HPDE6-E6E7 (cell line): ENCODE measurements around the gene TNIK.

Experiments used
- DNase-seq: peaks from one replicate; pipeline ENCODE4 v3.0.0; 2011; ENCODE audit warnings: missing footprints; ENCODE audit errors: extremely low spot score

The TNIK gene

DNA sequence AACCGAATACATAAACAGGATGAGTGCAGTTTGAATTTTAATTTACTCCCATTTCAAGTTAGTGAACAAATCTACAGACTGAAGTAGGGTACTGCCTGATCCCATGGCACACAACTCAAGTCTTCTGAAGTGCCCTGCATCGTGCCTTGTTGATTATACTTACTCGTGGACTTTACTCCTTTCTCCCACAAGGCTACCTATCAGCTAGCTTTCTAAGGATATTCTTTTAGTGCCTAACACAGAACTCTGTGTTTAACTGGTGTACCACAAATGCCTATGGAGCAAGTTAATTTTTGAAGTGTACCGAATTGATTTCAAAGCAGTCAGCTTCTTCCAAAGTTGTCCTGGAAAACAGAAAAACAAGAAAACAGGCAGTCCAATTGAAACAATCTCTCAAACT is 119.8 kb downstream of the TNIK start:
- no peak for DNase-seq

- DNase-seq = no peak
Measured at GRCh38 chr3:171339598-171339997, 120.6 kb downstream of the TNIK start.

DNA sequence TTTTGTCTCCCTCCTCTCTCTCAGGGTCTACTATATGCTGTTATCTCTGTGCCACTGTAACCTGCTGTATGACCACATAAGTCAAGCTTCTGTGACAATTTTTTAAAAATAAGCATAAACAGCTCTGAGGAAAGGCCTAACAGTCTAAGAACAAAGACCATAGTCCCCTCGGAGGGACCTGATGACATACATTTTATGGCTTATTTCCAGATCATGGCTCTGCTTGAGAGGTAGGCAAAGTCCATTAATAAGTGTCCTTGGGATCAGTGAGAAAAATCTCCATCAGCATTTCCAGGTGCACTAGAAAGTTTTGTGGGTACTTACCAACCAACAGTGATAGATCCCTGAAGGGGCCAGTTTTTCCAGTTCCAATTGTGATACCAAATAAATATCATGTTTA is 123.8 kb downstream of the TNIK start:
- no peak for DNase-seq

DNA sequence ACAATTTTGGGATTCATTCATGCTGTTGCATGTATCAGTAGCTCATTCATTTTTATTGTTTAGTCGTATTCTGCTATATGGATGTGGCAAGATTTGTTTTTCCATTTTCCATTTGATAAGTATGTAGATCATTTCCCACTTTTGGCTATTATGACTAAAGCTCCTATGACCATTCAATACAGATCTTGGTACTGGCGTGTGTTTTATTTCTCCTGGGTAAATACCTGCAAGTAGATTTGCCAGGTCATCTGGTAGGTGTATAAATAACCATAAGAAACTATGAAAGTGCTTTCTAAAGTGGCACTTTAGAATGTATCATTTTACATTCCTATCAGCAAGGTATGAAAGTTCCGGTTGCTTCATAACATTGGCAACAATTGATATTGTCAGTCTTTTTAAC is 124.6 kb downstream of the TNIK start:
- DNase-seq = no peak

- DNase-seq = no peak
Measured at GRCh38 chr3:171334465-171334811, 125.8 kb downstream of the TNIK start.

DNA sequence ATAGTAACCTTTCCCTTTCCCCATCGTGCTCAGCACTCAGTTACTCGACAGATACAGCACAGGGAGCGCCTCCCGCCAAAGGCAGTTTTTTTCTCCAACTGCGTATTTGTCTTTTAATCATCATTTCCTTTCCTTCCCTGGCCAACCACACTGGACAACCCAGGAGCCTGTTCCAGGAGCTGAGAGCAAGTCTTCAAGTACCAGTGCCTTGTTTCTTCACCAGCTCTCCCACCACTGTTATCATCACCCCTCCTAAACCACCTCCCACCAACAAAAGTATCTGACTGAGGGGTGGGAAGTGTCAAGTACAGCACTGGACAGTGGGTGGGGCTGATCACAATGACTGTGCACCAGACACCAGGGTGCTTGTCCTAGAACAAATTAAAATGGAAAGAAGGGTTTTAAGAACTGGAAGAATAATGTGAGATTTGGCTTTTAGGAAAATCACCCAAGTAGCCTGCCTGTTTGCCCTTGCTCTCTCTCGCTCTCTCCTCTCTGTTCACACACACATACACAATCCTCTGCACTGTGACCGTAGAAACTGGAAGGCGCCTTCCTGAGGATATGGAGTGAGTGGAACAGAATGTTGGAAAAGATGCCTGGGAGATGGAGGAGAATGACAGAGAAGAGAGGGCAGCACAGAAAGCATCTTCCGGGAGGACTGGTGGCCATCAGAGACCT is 126.3 kb downstream of the TNIK start:
- DNase-seq = no peak

DNA sequence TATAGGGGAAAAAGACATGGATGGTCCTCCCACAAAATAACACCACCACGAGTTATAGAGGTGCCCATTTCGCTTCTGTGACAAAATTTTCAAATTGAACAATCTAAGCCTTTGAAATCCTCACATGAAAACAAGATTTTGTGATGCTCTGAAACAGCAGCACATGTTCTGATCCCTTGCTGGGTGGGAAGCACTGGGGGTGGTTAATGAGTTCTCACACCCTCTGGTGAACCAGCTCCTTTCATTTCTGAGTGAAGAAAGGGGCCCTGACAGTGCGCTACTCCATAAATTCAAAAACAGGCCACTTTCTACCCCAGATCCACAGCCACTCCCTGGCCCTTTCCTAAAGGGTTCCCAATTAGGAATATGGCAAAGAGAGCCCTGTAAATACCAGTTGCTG is 129.3 kb downstream of the TNIK start:
- no peak for DNase-seq

DNA sequence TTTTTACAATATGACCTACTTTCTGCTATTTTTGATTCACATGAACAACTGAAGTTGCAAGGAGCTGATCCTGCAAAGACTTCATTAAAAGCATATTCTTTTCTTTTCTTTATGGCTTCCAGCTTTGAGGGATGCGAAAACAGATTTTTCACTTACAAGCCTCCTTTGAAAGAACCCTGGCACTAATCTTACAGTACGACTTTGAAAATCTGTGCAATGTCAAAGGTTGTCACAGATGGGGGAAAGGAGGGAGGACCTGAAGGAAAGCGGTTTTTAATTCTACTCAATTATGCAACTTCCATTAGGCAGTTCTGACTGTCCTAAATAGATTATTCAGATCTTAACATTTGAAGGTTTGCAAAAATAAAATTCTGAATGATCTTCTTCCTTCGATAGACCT is 130.5 kb downstream of the TNIK start:
- no peak for DNase-seq

GRCh38 chr3:171328419-171329082 is 131.7 kb downstream of the TNIK start:
- no peak for DNase-seq

- no peak for DNase-seq
Measured at GRCh38 chr3:171327441-171328174, 132.6 kb downstream of the TNIK start.

GRCh38 chr3:171326717-171327440 is 133.3 kb downstream of the TNIK start:
- no peak for DNase-seq

DNA sequence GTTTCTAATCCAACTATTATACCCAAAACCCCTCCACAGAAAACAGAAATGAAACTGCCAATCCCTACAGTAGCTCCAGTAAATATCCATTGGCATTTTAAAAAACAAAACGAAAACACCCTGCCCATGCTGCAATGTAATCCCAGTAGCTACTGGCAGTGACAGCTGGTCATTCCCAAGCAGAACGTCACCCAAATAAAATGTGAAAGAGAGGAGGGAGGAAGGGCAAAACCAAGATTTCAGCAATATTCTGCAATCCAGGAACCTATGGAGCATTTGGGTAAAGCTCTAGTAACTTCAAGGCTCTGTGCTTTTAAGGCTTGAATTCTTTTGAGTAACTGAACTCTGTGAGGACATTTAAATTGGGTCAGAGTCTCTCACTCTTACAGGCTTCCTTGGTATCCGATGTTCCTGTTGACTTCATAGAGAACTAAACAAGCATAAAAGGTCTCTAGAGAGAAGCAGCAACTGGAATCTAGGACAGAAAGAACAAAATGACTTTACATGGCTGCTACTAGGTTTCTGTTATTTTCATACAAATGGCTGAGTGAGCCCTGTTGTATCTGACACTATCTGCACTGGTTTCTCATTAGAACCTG is 136.2 kb downstream of the TNIK start:
- no peak for DNase-seq

DNA sequence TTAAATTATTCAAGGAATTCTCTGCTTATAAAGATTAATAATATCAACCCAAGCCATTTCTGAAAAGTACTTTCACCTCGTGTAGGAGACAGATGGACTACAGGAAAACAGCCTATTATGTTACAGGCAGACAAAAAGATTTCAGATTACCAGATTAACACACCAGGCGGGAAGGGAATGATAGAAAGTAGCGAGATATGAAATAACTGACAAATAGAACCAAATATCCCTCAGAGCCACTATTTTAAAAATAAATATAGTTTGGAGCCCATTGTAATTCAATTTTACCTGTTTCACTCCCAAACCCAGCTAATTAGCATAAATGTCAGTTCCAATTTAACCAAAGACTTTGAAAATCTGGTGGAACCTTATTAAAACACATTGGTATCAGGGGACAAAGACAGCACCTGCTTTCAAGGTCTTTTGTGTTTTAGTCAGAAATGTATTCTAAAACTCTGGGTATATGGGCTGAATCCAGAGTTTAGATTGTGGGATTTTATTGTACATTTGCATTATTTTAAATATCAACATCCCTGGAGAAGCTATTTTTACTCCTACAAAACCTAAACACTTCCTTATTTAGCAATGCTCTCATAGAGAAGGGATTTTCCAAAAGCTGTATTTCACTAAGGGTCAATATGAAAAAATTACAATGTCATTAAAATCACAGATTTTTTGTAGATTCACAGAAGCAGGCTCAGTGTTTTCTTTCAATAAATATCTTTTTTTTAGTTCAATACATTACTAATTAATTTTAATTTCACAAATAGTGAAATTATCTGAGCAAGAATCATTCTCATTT is 138.4 kb downstream of the TNIK start:
- no peak for DNase-seq

GRCh38 chr3:171320750-171321558 is 139.3 kb downstream of the TNIK start:
- DNase-seq = no peak

- DNase-seq = no peak
Measured at GRCh38 chr3:171317171-171317570, 143.0 kb downstream of the TNIK start.

DNA sequence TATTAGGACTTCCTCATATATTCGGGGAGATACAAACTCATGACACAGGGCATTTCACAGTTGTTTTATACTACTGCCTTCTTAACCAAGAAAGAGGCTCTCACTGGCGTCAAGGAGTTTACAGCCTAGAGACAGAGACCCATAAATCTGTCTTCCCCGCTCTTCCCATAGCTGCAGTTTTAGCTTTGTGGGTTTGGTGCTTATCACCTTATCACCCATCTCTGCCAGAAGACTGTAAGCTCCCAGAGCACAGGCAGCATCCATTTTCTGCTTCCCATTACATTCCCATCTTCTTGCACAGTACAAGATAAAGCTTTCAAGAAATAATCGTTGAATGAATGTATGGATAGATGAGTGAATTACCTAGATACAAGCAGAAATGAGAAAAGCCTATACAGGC is 144.3 kb downstream of the TNIK start:
- DNase-seq = no peak

- DNase-seq = no peak
Measured at GRCh38 chr3:171315101-171315500, 145.1 kb downstream of the TNIK start.

GRCh38 chr3:171314341-171314740 is 145.9 kb downstream of the TNIK start:
- no peak for DNase-seq

- no peak for DNase-seq
Measured at GRCh38 chr3:171313702-171314101, 146.5 kb downstream of the TNIK start.

DNA sequence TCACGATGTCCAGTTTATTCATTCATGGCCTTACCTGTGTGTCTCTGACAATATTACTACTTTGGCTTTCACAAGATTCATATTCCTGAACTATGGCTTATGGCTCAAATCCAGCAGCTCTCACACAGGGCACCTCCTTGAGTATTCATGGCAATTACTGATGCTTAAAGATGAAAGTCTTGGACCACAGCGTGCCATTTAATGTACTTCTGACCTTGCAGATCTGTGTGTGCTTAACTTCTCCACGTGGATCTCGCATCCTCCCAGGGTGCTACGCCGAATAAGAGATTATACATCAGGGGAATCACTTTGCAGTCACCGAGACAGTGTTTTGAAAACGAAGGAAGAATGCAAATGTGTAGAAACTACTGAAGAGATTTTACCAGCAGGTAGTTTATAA is 147.5 kb downstream of the TNIK start:
- DNase-seq = no peak
